ENCODE data around the gene IPO9.

The IPO9 gene

DNA sequence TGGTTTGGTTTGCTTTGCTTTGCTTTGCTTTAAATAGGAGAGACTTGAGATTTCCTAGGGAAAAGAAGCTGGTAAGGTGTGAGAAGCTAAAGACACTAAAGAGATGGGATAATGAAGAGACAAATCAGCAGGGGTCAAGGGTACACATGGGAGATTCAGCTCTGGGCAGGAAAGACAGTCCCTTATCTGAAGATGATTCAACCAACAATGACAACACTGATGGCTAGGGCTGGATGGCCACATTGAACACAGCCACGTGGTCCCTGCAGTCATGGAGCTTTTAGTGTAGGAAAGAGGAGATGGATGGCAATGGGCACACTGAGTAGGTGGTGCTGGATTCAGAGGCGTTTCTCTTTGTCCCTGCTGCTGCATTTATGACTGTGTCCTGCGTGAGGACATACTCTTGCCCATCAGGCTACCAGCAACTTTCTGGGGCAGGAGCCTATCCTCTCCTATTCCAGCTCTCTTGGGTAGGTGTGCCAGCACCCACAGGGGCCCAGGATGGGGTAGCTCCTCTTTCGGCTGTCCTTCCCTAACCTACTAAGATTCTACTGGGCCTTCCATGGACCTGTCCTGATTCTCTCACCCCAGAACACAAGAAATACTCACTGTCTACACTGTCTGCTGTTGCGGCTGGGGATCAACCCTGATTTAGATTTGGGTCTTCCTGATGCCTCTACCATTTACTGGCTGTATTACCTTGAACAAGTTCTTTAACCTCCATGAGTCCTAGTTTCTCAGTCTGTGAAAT is 58.3 kb downstream of the IPO9 start:
- Mint-ChIP-seq H3K4me3 (no peak overlapping the region), H3K27ac (no peak overlapping the region)

DNA sequence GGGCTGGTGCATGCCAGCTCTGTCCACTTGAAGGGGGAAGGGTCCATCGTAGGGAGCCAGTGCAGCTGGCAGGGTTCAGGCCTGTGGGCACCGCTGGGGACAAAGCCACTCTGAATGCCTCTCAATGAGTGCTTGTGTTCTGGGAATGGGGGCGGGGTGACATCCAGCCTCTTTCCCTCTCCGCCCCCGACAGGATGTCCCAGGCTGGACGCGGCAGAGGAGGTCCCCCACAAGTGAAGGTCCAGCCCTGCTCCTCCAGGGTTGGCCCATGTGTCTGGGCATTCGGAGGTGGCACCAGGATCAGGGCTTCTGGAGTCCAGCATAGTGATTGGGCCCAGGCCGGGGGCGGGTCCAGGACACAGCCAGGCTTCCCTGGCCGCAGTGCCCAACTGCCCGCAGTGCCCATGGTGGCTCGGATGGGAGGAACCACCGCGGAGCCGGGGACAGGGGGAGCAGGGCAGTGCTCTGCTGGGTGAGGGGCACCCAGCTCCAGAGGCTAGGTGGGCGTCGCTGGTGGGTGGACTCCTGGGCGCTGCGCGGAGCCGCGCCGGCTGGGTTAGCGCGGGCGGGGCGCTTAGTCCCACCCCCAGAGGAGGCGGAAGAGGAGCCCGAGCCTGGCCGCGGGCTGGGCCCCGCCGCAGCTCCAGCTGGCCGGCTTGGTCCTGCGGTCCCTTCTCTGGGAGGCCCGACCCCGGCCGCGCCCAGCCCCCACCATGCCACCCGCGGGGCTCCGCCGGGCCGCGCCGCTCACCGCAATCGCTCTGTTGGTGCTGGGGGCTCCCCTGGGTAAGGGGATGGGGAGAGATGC is 59.5 kb downstream of the IPO9 start, which contains the start of gene SHISA4:
SHISA4 (plus strand) TSS at position 617 of the 808 bp plus-strand sequence; CDS start at position 714, 97 bp downstream.
- H3K4me3 Mint-ChIP-seq, result peak within 1 kb of the TSS; percentile 65 to 73
- H3K4me1 Mint-ChIP-seq, result peaks cover 16% of the 10 kb centered on the region
- no peaks in the 10 kb centered on the region for H3K9me3 Mint-ChIP-seq
- peaks cover 78% of the 10 kb centered on the region for H3K27me3 Mint-ChIP-seq
- no peak within 1 kb of the TSS for H3K27ac Mint-ChIP-seq
- DNase-seq (no peak), ATAC-seq (peak; percentile 69)

More for the DNA sequence above, 58.3 kb downstream of the IPO9 start:
- Mint-ChIP-seq H3K9me3 (no peaks in the 10 kb centered on the region), H3K4me1 (peaks cover 22% of the 10 kb centered on the region), H3K27me3 (peaks cover 68% of the 10 kb centered on the region)
- ATAC-seq, result no peak
- no peak for DNase-seq

DNA sequence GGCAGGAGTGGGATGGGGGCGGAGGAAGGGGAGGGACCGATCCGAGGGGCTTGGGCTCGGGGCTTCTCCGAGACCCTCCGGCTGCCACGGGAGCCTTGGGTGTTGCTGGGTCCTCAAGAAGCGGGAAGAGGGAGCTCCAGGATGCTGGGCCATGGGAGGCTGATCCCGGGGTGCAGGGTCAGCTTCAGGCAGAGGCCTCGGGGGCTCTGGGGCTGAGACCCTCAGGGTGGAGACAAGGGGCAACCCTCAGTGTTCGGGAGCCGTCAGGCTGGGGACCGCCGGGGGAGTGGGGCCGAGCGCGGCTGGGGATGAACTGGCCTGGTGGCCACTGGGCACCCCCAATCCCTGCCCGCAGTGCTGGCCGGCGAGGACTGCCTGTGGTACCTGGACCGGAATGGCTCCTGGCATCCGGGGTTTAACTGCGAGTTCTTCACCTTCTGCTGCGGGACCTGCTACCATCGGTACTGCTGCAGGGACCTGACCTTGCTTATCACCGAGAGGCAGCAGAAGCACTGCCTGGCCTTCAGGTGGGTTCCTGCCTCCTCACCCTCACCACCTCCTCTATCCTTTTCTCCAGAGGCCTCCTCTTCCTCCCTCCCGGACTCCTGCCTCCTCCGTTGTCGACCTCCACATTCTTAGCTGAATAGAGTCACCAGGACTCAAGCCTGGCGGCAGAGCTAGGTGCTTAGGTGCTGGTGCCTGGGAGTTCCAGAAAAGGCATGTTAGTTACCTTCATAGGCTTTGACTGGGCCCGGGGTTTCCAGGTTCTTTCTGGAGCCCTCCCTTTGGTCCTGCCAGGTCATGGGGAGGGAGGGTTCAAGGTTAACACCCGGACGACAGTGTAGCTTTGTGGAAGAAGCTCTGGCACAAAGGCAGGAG is 60.4 kb downstream of the IPO9 start:
- H3K9me3 Mint-ChIP-seq, result no peaks in the 10 kb centered on the region
- H3K27me3 Mint-ChIP-seq, result peaks cover 86% of the 10 kb centered on the region
- ATAC-seq, result peak; percentile 24
- peaks cover 12% of the 10 kb centered on the region for H3K4me1 Mint-ChIP-seq
- H3K27ac Mint-ChIP-seq, result no peak overlapping the region
- peak overlapping the region; percentile 56 to 65 for H3K4me3 Mint-ChIP-seq
- no peak for DNase-seq

DNA sequence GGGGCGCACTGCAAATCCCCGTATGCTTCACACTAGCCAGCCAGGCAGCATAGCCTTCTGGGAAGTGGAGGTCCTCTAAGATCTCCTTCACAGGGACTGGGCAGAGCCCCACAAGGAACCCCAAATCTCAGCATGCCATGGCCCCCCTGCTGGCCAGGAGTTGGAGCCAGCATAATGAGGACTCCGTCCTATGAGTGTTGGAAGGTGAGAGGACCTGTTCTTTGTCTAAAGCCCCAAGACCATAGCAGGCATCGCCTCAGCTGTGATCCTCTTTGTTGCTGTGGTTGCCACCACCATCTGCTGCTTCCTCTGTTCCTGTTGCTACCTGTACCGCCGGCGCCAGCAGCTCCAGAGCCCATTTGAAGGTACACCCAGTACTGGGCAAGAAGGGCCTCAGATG is 61.3 kb downstream of the IPO9 start:
- ATAC-seq, result no peak
- no peak for DNase-seq
- Mint-ChIP-seq H3K4me1 (peaks cover 12% of the 10 kb centered on the region), H3K27me3 (peaks cover 85% of the 10 kb centered on the region), H3K27ac (no peak overlapping the region), H3K4me3 (no peak overlapping the region), H3K9me3 (no peaks in the 10 kb centered on the region)

DNA sequence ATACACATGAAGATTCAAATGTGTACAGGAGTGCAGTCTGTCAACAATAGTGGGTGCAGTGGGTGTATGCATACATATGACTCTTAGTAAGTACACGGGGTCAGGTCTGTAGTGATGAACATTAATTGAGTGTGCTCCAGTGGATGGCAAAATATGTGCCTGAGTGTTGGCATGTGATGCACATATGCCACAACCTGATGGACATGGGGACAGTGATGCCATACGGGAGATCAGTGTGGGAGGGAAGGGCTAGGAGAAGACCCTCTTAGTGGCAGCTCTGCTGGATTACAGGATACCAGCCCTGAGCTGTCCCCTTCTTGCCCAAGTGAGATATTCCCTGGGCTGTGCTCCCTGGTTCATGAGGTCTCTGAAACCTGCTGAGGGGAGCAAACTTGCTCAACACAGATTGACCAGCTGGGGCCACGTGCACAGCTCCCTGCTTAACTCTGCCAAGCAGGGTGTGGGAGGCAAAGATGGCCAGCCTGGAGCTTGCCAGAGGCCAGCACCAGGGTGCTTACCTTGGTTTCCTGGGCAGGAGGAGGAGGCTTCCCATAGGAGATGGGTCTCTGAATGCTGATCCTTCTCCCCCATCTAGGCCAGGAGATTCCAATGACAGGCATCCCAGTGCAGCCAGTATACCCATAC is 62.0 kb downstream of the IPO9 start:
- Mint-ChIP-seq H3K27me3 (peaks cover 81% of the 10 kb centered on the region), H3K4me3 (no peak overlapping the region), H3K4me1 (peaks cover 16% of the 10 kb centered on the region), H3K9me3 (no peaks in the 10 kb centered on the region), H3K27ac (no peak overlapping the region)
- ATAC-seq (no peak), DNase-seq (no peak)

DNA sequence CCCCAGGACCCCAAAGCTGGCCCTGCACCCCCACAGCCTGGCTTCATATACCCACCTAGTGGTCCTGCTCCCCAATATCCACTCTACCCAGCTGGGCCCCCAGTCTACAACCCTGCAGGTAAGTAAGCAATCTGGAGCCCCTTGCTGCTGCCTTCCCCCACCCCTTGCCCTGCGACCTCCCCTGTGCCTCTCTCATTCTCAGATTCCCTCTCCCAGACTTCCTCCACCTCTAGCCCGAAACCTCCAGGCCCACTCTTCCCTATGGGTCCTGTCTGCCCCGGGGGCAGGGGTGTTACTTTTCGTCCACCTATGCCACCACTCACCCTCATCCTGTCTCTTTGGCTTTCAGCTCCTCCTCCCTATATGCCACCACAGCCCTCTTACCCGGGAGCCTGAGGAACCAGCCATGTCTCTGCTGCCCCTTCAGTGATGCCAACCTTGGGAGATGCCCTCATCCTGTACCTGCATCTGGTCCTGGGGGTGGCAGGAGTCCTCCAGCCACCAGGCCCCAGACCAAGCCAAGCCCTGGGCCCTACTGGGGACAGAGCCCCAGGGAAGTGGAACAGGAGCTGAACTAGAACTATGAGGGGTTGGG is 62.6 kb downstream of the IPO9 start:
- peaks cover 78% of the 10 kb centered on the region for H3K27me3 Mint-ChIP-seq
- H3K9me3 Mint-ChIP-seq, result no peaks in the 10 kb centered on the region
- ATAC-seq, result no peak
- no peak for DNase-seq
- peaks cover 22% of the 10 kb centered on the region for H3K4me1 Mint-ChIP-seq
- H3K4me3 Mint-ChIP-seq, result no peak overlapping the region
- H3K27ac Mint-ChIP-seq, result no peak overlapping the region

DNA sequence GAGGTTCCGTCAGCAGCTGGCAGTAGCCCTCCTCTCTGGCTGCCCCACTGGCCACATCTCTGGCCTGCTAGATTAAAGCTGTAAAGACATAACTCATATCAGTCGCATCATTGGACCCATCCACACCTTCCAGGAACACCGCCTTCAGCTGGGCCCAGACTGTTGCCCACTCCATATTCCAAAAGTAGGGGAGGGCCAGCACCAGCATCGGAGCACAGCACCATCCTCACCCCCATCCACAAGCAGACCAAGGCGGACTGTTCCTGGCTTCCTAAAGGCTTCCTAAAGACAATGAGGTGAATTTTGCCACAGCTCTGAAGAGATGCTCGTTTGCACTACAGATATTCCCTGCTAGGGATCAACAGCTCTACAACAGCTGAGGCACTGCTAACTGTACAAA is 63.3 kb downstream of the IPO9 start:
- peaks cover 71% of the 10 kb centered on the region for H3K27me3 Mint-ChIP-seq
- H3K4me3 Mint-ChIP-seq, result no peak overlapping the region
- no peak for ATAC-seq
- no peaks in the 10 kb centered on the region for H3K9me3 Mint-ChIP-seq
- no peak overlapping the region for H3K27ac Mint-ChIP-seq
- no peak for DNase-seq
- H3K4me1 Mint-ChIP-seq, result peaks cover 23% of the 10 kb centered on the region

DNA sequence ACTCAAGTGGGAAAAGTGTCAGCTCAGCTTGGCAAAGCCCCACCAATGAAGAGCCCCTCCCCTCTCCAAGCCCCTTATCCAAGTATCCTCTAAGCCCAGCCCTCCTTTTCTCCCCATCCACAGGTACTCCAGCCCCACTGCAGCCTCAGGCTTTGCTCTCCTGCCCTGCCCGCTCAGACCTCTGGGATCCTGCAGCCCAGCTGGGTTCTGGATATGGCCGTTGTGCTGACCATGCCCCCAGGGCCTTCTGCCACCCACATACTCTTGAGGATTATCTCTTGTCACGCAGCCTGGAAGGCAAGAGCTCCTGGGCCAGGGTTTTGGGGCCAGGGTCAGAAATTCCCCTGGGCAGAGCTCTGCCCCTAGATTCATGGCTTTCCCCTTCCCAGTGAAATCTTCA is 64.5 kb downstream of the IPO9 start:
- Mint-ChIP-seq H3K9me3 (no peaks in the 10 kb centered on the region), H3K4me3 (no peak overlapping the region), H3K4me1 (peaks cover 18% of the 10 kb centered on the region), H3K27me3 (peaks cover 59% of the 10 kb centered on the region), H3K27ac (peak overlapping the region in 1 of 2 donors; percentile 51)
- ATAC-seq, result no peak
- DNase-seq, result no peak

DNA sequence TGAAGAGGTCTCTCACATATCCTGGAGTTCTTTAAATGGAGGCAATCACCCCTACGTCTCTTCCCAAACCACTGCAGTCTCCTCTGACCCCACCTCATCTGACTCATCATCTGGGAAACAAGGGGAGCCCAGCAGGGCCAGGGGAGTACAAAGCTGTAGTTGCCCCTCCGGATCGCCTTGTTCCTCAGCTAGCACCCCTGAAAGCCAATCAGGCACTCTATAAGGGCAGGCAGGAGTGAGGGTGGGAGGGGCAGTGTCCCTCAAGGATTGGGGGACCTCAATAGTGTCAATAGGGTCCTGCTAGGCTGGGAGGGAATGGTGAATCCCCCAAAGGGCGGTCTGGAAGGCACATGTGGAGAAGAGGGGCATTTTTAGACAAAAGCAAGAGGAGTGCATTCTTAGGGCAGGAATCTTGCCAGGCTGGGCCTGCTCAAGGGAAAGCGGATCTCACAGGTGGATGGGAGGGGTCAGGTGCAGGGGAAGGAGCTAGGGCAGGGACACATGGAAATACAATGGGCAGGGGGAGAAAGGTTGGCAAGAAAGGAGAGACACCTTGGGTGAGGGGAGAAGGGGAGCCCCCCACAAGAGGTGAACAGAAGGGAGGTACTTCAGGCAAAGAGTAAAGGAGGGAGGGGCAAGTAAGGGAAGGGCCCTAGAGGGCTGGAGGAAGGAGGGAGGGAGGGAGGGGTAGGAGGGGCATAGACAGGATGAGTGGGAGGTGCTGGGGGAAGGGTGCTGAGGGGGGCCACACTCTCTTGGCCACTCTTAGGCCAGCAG is 65.6 kb downstream of the IPO9 start:
- peaks cover 14% of the 10 kb centered on the region for H3K4me1 Mint-ChIP-seq
- H3K4me3 Mint-ChIP-seq, result no peak overlapping the region
- H3K9me3 Mint-ChIP-seq, result no peaks in the 10 kb centered on the region
- peaks cover 50% of the 10 kb centered on the region for H3K27me3 Mint-ChIP-seq
- no peak overlapping the region for H3K27ac Mint-ChIP-seq
- ATAC-seq (no peak), DNase-seq (no peak)

DNA sequence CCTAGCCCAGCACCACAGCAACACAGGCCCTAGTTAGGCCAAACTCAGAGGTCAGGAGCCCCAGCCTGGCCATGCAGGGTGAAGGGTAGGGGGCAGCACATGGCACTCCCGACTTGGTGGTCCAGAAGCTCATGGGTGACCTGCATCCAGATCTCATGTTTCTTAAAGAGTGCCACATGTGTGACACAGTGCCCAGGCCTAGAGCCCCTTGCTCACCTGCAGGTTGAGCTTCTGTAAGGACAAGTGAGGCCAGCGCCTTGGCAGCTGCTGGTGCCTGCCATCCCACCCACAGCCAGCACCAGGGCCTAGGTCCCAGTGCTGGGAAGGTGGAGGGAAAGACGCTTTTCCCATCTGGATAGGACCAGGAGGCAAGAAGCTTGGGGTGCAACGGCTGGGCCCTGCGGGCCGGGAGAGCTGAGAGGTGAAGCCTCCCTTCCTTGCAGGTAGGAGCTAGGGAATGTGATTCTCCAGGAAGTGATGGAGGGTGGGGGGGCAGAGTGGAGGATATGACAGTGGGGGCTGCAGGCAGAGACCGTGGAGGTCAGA is 66.2 kb downstream of the IPO9 start:
- peaks cover 50% of the 10 kb centered on the region for H3K27me3 Mint-ChIP-seq
- H3K4me3 Mint-ChIP-seq, result no peak overlapping the region
- H3K4me1 Mint-ChIP-seq, result peaks cover 11% of the 10 kb centered on the region
- H3K27ac Mint-ChIP-seq, result no peak overlapping the region
- DNase-seq (no peak), ATAC-seq (no peak)
- H3K9me3 Mint-ChIP-seq, result no peaks in the 10 kb centered on the region

DNA sequence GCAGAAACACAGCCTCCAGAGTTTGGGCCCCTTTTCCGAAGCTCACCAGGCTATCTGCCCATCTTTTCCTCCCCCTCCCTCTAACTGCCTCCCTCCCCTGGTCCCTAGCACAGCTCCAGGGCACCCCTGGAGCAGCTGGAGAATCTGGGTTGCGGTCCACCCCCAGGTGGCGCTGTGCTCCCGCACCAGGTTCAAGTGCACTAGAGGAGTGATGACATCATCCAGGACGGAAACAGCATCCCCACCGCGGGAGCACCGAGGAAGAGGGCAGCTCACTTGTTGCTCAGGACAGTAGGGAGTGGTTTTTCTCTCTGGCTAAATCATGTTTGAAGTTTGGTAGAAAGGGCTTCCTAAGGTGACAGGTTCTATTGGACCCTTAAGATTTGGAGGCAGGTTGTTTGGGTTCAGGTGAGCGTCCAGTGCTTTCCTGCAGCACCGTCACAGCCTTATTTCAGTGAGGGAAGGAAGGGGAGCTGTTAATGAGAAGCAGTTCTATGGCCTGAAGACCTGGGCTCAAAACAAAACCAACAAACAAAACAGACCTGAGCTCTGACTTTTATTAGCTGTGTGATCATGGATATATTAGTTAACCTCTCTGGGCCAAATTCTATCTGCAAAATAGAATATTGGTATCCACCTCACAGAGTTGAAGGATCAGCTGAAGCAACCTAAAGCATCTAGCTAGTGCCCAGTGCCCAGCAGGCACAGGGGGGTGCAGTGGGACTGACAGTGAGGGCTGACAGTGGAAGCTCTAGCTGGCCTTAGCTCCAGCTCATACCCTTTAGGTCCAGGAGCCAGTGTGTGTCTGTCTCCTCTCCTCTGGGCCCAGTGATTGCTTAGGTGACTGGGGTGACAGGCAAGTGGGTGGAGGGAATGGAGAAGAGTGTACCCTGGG is 67.2 kb downstream of the IPO9 start:
- Mint-ChIP-seq H3K4me3 (peak overlapping the region; percentile 60 to 76), H3K9me3 (no peaks in the 10 kb centered on the region), H3K27ac (peak overlapping the region; percentile 63 to 85), H3K4me1 (peaks cover 11% of the 10 kb centered on the region), H3K27me3 (peaks cover 46% of the 10 kb centered on the region)
- ATAC-seq (peak; percentile 88), DNase-seq (peak; percentile 79 to 87)

DNA sequence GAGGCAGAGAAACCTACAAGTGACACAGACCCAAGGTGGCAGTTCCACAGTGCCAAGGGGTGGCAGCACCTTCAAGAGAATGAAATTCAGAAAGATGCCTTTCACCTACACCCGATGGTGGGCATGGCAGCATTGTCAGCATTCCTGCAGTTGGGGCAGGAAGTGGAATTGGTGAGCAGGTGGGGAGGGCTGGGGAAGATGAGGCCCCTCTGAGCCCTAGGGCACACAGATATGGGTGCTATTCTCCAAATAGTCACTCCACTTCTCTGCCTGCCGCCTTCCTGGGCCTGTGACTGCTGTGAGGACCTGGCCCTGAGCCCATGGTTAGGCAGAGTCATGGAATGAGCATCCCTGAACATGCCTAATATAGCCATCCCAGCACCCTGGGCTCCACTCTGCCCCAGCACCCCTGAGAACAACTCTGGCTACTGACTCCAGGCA is 68.0 kb downstream of the IPO9 start:
- Mint-ChIP-seq H3K4me1 (peaks cover 11% of the 10 kb centered on the region), H3K4me3 (no peak overlapping the region), H3K9me3 (no peaks in the 10 kb centered on the region), H3K27ac (no peak overlapping the region), H3K27me3 (peaks cover 38% of the 10 kb centered on the region)
- no peak for DNase-seq
- no peak for ATAC-seq

DNA sequence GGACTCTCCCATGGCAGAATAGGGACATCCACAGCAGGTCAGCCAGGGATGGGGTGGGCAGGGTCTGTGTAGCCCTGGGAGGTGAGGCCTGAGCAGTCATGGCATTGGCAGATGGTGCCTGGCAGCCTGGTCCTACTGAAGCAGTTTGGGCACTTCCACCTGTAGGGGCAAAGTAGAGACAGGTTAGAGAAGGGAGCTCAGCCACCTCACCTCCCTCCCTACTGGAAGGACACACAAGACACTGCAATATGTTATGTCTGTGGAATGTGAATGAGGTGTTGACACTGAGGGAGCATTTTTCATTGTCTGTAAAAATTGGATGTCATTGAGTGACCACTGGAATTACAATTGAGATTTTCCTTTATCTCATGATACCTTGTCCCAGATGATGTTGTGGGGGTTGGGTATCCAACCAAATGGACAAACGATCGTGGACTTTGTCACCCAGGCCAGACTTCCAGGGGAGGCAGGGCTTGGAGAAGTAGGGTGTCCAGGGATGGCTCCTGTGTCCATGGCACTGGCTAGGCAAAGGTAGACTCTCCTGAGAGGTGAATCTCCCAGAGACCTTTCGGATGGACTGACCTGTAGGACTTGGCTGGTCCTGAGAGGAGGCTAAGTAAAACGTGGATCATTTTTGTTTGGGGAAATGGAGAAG is 69.4 kb downstream of the IPO9 start:
- DNase-seq, result no peak
- peaks cover 11% of the 10 kb centered on the region for H3K4me1 Mint-ChIP-seq
- no peak overlapping the region for H3K4me3 Mint-ChIP-seq
- H3K27me3 Mint-ChIP-seq, result peaks cover 27% of the 10 kb centered on the region
- no peaks in the 10 kb centered on the region for H3K9me3 Mint-ChIP-seq
- no peak overlapping the region for H3K27ac Mint-ChIP-seq
- ATAC-seq, result no peak
